Suprapubic skin (tissue), 3 donors: Measurements from ENCODE around the gene SMS.

Source experiments
- POLR2A ChIP-seq, 2 donors: fragments of 450-650 bp; IDR thresholded peaks; one replicate each; pipeline ENCODE4 v1.6.1; 2017; ENCODE audit warnings: antibody characterized with exemption in 2 of 2, mild to moderate bottlenecking in 2 of 2, moderate library complexity in 2 of 2
- TF ChIP-seq, protein P1 (sequence below), 2 donors: fragments of 200-600 bp in 1 of 2; fragments of 450-650 bp in 1 of 2; sonication (generic) in 1 of 2; IDR thresholded peaks; one replicate each; pipeline ENCODE4 v1.5.1; 2016 to 2019; ENCODE audit warnings: antibody characterized with exemption in 2 of 2, mild to moderate bottlenecking in 1 of 2, moderate library complexity in 1 of 2

DNA sequence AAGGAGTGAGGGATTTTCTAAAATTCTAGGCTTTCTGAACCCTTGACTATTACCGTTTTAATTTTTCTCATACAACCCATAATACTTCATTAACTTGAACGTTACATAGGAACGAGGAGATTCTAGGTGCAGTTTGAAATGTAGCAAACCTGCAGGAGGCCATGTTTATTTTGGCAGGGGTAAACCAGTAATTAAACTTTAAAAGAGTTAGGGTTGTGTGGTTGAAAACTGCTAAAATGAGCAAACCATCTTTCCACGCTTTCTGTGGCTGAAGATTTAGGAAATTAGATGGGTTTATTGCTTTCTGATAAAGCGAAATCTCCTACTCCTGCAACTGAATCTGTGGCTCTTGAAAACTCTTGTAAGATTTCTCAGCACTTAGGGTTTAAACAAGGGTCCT is 93.3 kb downstream of the SMS start:
- TF ChIP-seq POLR2A (IDR thresholded peaks at IDR 0.05), result no peak
- TF ChIP-seq, protein P1, sequence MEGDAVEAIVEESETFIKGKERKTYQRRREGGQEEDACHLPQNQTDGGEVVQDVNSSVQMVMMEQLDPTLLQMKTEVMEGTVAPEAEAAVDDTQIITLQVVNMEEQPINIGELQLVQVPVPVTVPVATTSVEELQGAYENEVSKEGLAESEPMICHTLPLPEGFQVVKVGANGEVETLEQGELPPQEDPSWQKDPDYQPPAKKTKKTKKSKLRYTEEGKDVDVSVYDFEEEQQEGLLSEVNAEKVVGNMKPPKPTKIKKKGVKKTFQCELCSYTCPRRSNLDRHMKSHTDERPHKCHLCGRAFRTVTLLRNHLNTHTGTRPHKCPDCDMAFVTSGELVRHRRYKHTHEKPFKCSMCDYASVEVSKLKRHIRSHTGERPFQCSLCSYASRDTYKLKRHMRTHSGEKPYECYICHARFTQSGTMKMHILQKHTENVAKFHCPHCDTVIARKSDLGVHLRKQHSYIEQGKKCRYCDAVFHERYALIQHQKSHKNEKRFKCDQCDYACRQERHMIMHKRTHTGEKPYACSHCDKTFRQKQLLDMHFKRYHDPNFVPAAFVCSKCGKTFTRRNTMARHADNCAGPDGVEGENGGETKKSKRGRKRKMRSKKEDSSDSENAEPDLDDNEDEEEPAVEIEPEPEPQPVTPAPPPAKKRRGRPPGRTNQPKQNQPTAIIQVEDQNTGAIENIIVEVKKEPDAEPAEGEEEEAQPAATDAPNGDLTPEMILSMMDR (IDR thresholded peaks at IDR 0.05), result no peak
